HUES48 (cell line): Measurements from ENCODE around the gene TNPO3.
"Not testable (repeated sequence)": the region's sequence is repeated elsewhere in the genome, so short reads cannot be mapped to it uniquely, and the experiment has no call there.

ENCODE experiments used
- H3K27ac ChIP-seq: one replicate; pipeline ENCODE4 v1.7.0; 2013; ENCODE audit warnings: low read depth, low read length, inconsistent platforms
- H3K27me3 ChIP-seq: 2 replicates; pipeline ENCODE4 v1.6.1; 2013; ENCODE audit warnings: mild to moderate bottlenecking, low read length; ENCODE audit not compliant: control insufficient read depth, insufficient read depth
- H3K36me3 ChIP-seq: 2 replicates; pipeline ENCODE4 v1.6.1; 2013; ENCODE audit warnings: low read length; ENCODE audit not compliant: control insufficient read depth, insufficient read depth
- H3K4me1 ChIP-seq: 2 replicates; pipeline ENCODE4 v1.6.1; 2013; ENCODE audit warnings: mild to moderate bottlenecking, low read length; ENCODE audit not compliant: control insufficient read depth, insufficient read depth
- H3K4me3 ChIP-seq: 2 replicates; pipeline ENCODE4 v1.5.1; 2013; ENCODE audit warnings: mild to moderate bottlenecking, low read depth, low read length
- H3K9ac ChIP-seq: 2 replicates; pipeline ENCODE4 v1.6.1; 2013; ENCODE audit warnings: mild to moderate bottlenecking, low read depth, low read length, moderate library complexity
- H3K9me3 ChIP-seq: 2 replicates; pipeline ENCODE4 v1.6.1; 2013; ENCODE audit warnings: low read length; ENCODE audit not compliant: control insufficient read depth, insufficient read depth

The TNPO3 gene

DNA sequence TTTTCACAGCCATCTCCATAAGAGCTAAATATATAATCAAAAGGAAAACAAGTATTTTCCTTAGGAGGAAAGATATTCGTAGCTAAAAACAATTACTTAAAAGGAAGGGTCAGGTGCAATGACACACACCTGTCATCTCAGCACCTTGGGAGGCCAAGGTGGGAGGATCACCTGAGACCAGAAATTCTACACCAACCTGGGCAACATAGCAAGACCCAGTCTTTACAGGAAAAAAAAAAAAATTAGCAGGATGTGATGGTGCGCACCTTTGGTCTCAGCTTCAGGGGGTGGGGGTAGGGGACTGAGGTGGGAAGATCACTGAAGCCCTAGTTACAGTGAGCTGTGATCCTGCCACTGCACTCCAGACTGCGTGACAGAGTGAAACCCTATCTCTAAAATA lies 11.9 kb downstream of the TNPO3 start:
- Histone ChIP-seq H3K36me3 (peaks cover 17% of the 10 kb centered on the region), H3K27ac (peak overlapping the region; percentile 83), H3K27me3 (no peaks in the 10 kb centered on the region), H3K9me3 (no peaks in the 10 kb centered on the region), H3K4me3 (no peak overlapping the region), H3K9ac (no peak overlapping the region), H3K4me1 (peaks cover 17% of the 10 kb centered on the region)

DNA sequence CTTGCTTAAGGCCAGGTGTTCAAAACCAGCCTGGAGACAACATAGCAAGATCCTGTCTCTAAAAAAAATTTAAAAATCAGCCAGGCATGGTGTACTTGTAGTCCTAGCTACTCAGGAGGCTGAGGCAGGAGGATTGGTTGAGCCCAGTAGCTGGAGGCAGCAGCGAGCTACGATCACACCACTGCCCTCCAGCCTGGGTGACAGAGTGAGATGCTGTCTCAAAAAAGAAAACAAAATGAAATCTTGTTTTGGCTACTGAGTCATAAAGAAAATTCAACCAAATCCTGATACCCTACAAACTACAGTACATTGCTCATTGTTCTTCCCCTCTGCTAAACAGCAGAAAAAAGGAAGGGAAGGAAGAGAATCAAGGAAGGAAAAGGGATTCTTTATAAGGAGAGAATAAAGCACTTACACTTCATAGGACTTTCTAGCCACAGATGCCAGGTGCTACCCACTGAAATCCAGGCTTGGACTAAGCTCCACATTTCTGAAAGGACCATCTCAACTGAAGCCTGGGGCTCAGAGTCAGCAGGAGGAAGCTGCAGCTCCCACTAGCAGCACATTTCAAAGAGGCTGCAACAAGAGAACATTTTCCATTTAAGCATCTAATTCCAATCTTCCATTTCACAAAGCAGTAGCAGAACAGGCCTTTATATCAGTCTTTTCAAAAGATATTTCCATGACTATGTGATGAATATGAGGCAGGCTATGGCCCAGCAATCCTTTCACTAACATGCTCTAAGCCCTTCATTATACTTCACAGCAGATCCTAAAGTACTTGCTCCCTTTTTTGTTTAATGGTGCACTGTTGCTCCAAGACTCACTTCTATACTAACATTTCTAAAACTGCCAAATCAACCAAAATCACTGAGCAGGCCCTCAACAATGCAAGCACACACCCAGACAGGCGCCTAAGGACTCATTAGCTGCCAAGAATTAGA lies 13.5 kb downstream of the TNPO3 start:
- Histone ChIP-seq H3K27me3 (no peaks in the 10 kb centered on the region), H3K4me1 (peaks cover 28% of the 10 kb centered on the region), H3K36me3 (peaks cover 18% of the 10 kb centered on the region), H3K4me3 (no peak overlapping the region), H3K27ac (peak overlapping the region; percentile 83), H3K9ac (no peak overlapping the region), H3K9me3 (no peaks in the 10 kb centered on the region)

DNA sequence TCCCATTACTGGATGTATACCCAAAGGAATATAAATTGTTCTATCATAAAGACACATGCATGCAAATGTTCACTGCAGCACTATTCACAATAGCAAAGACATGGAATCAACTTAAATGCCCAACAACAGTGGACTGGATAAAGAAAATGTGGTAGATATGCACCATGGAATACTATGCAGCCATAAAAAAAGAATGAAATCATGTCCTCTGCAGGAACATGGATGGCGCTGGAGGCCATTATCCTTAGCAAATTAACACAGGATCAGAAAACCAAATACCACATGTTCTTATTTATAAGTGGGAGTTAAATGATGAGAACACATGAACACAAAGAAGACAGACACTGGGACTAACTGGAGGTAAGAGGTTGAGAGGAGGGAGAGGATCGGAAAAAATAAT lies 16.4 kb downstream of the TNPO3 start:
- H3K27me3 ChIP-seq, H3K9me3 ChIP-seq, H3K9ac ChIP-seq, H3K4me3 ChIP-seq: not testable (repeated sequence)
- Histone ChIP-seq H3K4me1 (peaks cover 28% of the 10 kb centered on the region), H3K27ac (peak overlapping the region; percentile 72), H3K36me3 (peaks cover 27% of the 10 kb centered on the region)

DNA sequence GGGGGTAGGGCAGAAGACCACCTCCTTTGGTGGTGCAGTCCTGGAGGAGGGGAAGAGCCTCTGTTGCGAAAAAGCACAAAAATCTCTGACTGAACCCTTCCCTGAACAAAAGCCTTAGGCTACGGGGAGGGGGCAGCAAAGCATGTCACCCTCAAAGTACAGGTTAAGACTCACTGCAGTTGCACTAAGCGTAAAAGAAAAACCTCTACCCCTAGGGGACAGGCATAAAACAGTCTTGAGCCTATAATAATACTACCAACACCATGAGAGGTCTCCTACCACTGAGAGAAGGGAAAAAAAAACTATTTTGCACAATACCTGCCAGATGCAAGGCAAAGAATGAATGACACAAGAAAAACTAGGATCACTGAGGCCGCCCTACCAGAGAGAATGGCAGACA lies 17.3 kb downstream of the TNPO3 start:
- Histone ChIP-seq H3K27me3 (no peaks in the 10 kb centered on the region), H3K4me1 (peaks cover 28% of the 10 kb centered on the region), H3K9ac (no peak overlapping the region; the same call in 1 of the 2 replicates), H3K9me3 (no peaks in the 10 kb centered on the region), H3K4me3 (no peak overlapping the region), H3K36me3 (peaks cover 27% of the 10 kb centered on the region), H3K27ac (peak overlapping the region; percentile 72)

DNA sequence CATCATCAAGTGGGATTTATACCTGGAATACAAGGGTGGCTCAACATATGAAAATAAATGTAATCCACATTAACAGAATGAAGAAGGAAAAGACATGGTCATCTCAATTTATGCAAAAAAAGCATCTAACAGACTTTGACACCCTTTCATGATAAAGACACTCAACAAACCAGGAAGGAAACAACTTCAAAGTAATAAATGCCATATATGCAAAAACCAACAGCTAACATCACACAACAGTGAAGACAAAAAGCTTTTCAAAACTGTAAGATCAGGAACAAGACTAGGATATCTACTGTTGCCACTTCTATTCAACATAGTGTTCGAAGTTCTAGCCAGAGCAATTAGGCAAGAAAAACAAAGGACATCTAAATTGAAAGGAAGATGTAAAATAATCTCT lies 22.9 kb downstream of the TNPO3 start:
- Histone ChIP-seq H3K36me3 (peaks cover 29% of the 10 kb centered on the region), H3K27me3 (no peaks in the 10 kb centered on the region), H3K4me3 (no peak overlapping the region), H3K9ac (no peak overlapping the region), H3K4me1 (peaks cover 1% of the 10 kb centered on the region; the same call in 1 of the 2 replicates), H3K9me3 (no peaks in the 10 kb centered on the region), H3K27ac (no peak overlapping the region)

DNA sequence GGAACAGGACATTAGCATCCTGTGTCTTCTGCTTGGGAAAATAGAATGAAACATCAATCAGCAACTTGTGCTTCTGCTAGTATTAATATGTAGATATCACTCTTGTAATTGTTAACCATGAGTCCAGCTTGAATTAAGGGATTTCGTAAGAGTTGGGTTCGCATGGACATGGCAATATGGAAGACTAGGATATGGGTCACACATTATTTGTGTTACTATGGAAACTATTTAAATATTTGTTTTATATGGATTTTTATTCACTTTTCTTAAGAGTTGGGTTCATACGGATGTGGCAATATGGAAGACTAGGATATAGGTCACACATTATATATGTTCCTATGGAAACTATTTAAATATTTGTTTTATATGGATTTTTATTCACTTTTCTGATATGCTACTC lies 24.5 kb downstream of the TNPO3 start:
- Histone ChIP-seq H3K27ac (no peak overlapping the region), H3K36me3 (peaks cover 28% of the 10 kb centered on the region)

DNA sequence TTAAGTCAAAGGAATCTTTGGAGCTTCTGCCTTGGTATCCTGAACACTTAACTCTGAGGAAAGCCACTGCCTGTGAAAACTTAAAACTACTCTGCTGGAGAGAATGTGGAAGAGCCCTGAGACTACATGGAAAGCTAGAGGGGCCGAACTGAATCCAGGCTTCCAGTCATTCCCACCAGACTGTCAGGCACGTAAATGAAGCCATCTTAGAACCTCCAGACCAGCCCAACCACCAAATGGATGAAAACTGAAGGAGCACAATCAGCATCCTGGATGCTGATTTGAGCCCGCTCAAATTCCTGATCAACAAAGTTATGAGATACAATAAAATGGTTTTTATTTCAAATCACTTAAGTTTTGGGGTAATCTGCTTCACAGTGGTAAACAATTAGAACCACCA lies 30.8 kb downstream of the TNPO3 start:
- Histone ChIP-seq H3K4me1 (peaks cover 11% of the 10 kb centered on the region), H3K36me3 (0 out of 2 replicates have a peak, but pooled peaks cover 6% of the 10 kb centered on the region), H3K27ac (peak overlapping the region; percentile 66)

More for the DNA sequence above, 24.5 kb downstream of the TNPO3 start:
- Histone ChIP-seq H3K9me3 (no peaks in the 10 kb centered on the region), H3K4me1 (no peaks in the 10 kb centered on the region), H3K27me3 (no peaks in the 10 kb centered on the region), H3K4me3 (no peak overlapping the region), H3K9ac (no peak overlapping the region)

DNA sequence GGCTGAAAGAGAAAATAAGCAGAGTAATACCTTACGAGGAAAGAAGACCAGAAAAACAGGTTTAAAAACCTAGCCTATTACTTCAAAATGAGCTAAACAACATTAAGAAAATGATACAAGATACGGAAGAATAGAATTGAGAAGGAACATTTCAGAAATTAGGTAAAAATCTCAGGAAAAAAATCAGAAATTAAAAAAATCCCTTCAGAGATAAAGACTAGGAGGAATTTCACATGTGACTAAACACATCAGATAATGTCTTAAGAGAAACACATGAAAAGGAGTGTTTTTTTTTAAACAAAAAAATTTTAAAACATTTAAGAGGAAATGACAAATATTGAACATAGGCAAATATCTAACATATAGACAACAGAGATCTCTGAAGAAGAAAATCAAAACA lies 33.3 kb downstream of the TNPO3 start:
- H3K4me3 ChIP-seq, result no peak overlapping the region
- H3K27me3 ChIP-seq, result no peaks in the 10 kb centered on the region
- H3K27ac ChIP-seq, result no peak overlapping the region
- peaks cover 15% of the 10 kb centered on the region for H3K36me3 ChIP-seq
- no peak overlapping the region; the same call in 1 of the 2 replicates for H3K9ac ChIP-seq
- peaks cover 11% of the 10 kb centered on the region for H3K4me1 ChIP-seq
- no peaks in the 10 kb centered on the region for H3K9me3 ChIP-seq

More for the DNA sequence above, 30.8 kb downstream of the TNPO3 start:
- Histone ChIP-seq H3K27me3 (no peaks in the 10 kb centered on the region), H3K9me3 (no peaks in the 10 kb centered on the region), H3K4me3 (no peak overlapping the region), H3K9ac (no peak overlapping the region)

DNA sequence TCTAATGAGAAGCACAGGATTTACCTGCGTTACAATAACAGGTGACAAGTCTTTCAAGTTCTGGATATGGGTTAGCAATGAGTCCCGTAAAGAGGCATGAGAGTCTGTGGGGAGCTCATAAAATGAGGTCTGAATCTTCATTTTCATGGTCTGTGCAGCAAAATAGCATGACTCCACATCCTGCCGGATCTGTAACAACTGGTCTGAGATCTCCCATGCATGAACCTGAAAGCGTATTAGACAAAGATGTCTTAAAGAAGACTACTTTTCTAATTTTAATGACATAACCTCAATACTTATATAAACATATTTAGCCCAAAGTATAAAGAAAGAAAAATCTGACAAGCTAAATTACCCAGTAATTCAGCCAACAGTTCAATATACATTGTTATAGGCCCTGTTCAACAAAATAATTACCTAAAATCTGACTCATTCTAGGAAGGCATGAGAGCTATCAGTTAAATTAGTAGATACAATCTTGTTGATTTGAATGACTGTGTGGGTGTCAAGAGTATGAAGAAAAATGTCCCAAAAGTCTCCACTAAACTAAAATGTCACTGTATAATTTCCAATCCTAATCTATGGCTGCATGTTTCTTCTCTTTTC lies 36.9 kb downstream of the TNPO3 start:
- H3K27me3 ChIP-seq, result no peaks in the 10 kb centered on the region
- no peaks in the 10 kb centered on the region for H3K4me1 ChIP-seq
- H3K27ac ChIP-seq, result no peak overlapping the region
- no peak overlapping the region for H3K4me3 ChIP-seq
- H3K9ac ChIP-seq, result no peak overlapping the region
- peaks cover 51% of the 10 kb centered on the region for H3K36me3 ChIP-seq
- no peaks in the 10 kb centered on the region for H3K9me3 ChIP-seq

DNA sequence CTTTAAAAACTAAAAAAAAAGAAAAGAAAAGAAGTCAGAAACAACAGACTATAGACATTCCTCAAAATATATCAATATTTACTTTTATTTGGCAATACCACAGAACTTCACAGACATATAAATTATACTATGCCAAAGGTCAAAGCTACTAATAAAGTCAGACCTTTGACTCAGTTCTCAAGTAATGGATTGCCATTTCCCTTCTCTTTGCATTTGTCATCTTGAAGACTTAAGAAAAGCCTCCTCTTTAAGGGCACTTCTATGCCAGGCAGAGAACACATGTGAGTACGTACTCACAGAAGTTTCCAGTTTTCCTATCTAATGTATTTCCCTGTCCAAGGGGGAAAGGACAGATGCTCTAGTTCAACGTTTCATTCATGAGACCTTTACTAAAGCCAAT lies 37.6 kb downstream of the TNPO3 start:
- Histone ChIP-seq H3K27me3 (no peaks in the 10 kb centered on the region), H3K36me3 (peaks cover 58% of the 10 kb centered on the region), H3K4me1 (no peaks in the 10 kb centered on the region), H3K4me3 (no peak overlapping the region), H3K27ac (no peak overlapping the region), H3K9me3 (no peaks in the 10 kb centered on the region), H3K9ac (no peak overlapping the region)

DNA sequence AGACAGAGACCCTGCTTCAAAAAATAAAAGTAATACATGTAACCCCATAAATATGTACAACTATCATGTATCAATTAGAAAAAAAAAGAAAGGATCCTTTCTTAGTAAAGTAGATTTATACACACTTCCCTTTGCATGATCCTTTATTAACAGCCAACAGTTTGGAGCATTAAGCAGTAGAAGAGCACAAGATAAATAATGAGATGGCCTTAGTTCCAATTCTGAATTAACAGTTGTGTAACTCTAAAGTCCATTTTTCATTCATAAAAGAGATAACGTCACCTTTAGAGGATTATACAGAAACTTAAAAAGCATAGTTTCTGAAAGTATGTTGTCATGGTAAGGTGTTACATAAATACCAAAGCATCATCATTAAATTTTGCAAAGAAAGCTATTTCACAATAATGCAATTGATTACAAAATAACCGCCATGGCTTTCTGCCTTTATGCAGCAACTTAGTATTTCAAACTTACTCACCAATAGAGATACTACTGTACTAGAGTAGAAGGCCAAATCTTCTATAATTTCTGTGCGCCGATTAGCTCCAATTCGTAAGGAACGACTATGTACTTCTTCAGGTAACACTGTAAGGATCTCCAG lies 40.3 kb downstream of the TNPO3 start:
- H3K4me1 ChIP-seq, result no peaks in the 10 kb centered on the region
- H3K4me3 ChIP-seq, result no peak overlapping the region
- H3K36me3 ChIP-seq, result peaks cover 75% of the 10 kb centered on the region
- no peak overlapping the region for H3K9ac ChIP-seq
- H3K27me3 ChIP-seq, result no peaks in the 10 kb centered on the region
- H3K27ac ChIP-seq, result no peak overlapping the region
- H3K9me3 ChIP-seq, result no peaks in the 10 kb centered on the region
